Activated CD8-positive, alpha-beta T cell treated with anti-CD3 and anti-CD28 coated beads for 36 hours (primary cell): Measurements from ENCODE around the gene TAS2R31. TPM values are rescaled to one million over a fixed set of nuclear protein-coding genes. Genes with fewer than 3 reads are reported as not detected.

Experiments
- ATAC-seq: fragments of 200-7000 bp; cut with Tn5 transposase; one replicate; pipeline ENCODE4 v1.10.0; 2021; ENCODE audit warnings: mild to moderate bottlenecking, moderate library complexity
- CTCF ChIA-PET: fragments of 350-600 bp; sonication (Branson Sonifier 250); formaldehyde crosslinking; loops from one replicate; lab custom pipeline; 2021; ENCODE audit warnings: antibody characterized with exemption; lab: Charles Lee
- POLR2A ChIA-PET: fragments of 350-600 bp; sonication (Branson Sonifier 250); formaldehyde crosslinking; loops from one replicate; lab custom pipeline; 2021; ENCODE audit warnings: antibody characterized with exemption; lab: Charles Lee
- DNase-seq: peaks from one replicate; pipeline ENCODE4 v3.0.0-alpha.2; 2020
- H3K27ac Mint-ChIP-seq: one replicate; pipeline ENCODE4 v1.8.0; 2021; ENCODE audit warnings: mild to moderate bottlenecking, mixed read lengths
- H3K27me3 Mint-ChIP-seq: one replicate; pipeline ENCODE4 v1.8.0; 2021; ENCODE audit warnings: mixed read lengths
- H3K36me3 Mint-ChIP-seq: one replicate; pipeline ENCODE4 v1.8.0; 2021; ENCODE audit warnings: low read depth, mixed read lengths
- H3K4me1 Mint-ChIP-seq: one replicate; pipeline ENCODE4 v1.8.0; 2021; ENCODE audit warnings: low read depth, mixed read lengths
- H3K4me3 Mint-ChIP-seq: one replicate; pipeline ENCODE4 v1.8.0; 2021; ENCODE audit warnings: mild to moderate bottlenecking, moderate library complexity, mixed read lengths
- H3K9me3 Mint-ChIP-seq: one replicate; pipeline ENCODE4 v1.8.0; 2021; ENCODE audit warnings: mixed read lengths
- CTCF ChIP-seq: fragments of 200-600 bp; IDR thresholded peaks from one replicate; pipeline ENCODE4 v1.8.0; 2022; ENCODE audit warnings: antibody characterized with exemption, mild to moderate bottlenecking
- intact Hi-C: fragments of 100-400 bp; cut with micrococcal nuclease; formaldehyde crosslinking; loops from one replicate; pipeline ENCODE4 v1.10.0; 2022
- total RNA-seq, 2 experiments: library from RNA; stranded (reverse); gene quantifications; one replicate each; pipeline ENCODE4 v1.2.3, GENCODE V29; 2021

The TAS2R31 gene
- total RNA-seq, 2 experiments from 2014 or later: 1.2 to 1.5 TPM

GRCh38 chr12:11026118-11026517 is 5.1 kb downstream of the TAS2R31 start:
- Mint-ChIP-seq H3K36me3 (peaks cover 31% of the 10 kb centered on the region), H3K27ac (no peak overlapping the region), H3K4me3 (no peak overlapping the region), H3K9me3 (peaks cover 5% of the 10 kb centered on the region), H3K27me3 (no peaks in the 10 kb centered on the region), H3K4me1 (no peaks in the 10 kb centered on the region)
- ATAC-seq (no peak), DNase-seq (no peak)
- intact Hi-C loops: no loop called here
- no peak for TF ChIP-seq CTCF
- ChIA-PET POLR2A (no interaction called here), CTCF (interaction anchor here (1.5 kb wide), 1 partner anchor 886 kb away, joined by 3 read pairs; no protein-coding TSS in a partner anchor)

- peaks cover 33% of the 10 kb centered on the region for H3K36me3 Mint-ChIP-seq
- H3K27me3 Mint-ChIP-seq: no peaks in the 10 kb centered on the region
- no peak overlapping the region for H3K27ac Mint-ChIP-seq
- DNase-seq (no peak), ATAC-seq (no peak)
- POLR2A ChIA-PET: no interaction called here
- H3K4me3 Mint-ChIP-seq: no peak overlapping the region
- intact Hi-C loops: no loop called here
- CTCF ChIA-PET: no interaction called here
- H3K4me1 Mint-ChIP-seq: no peaks in the 10 kb centered on the region
- H3K9me3 Mint-ChIP-seq: peaks cover 5% of the 10 kb centered on the region
- TF ChIP-seq CTCF: no peak
These were observed 7.8 kb downstream of the TAS2R31 start for GRCh38 chr12:11023387-11023786.

GRCh38 chr12:11022520-11022919 is 8.7 kb downstream of the TAS2R31 start, which contains the start of gene TAS2R19:
Gene TAS2R19, minus strand, starts transcription at chr12:11022620. Its CDS starts 49 bp downstream, at chr12:11022571.
- Mint-ChIP-seq H3K4me3 (no peak within 1 kb of the TSS), H3K4me1 (no peaks in the 10 kb centered on the region), H3K27ac (no peak within 1 kb of the TSS), H3K36me3 (peaks cover 27% of the 10 kb centered on the region), H3K9me3 (peaks cover 5% of the 10 kb centered on the region), H3K27me3 (no peaks in the 10 kb centered on the region)
- DNase-seq (no peak), ATAC-seq (no peak)
- ChIA-PET POLR2A (no interaction called here), CTCF (no interaction called here)
- no peak for TF ChIP-seq CTCF
- intact Hi-C loops: no loop called here

GRCh38 chr12:11016937-11017336 is 14.3 kb downstream of the TAS2R31 start:
- intact Hi-C loops: no loop called here
- CTCF ChIA-PET: no interaction called here
- H3K27me3 Mint-ChIP-seq: no peaks in the 10 kb centered on the region
- H3K4me1 Mint-ChIP-seq: peaks cover 6% of the 10 kb centered on the region
- POLR2A ChIA-PET: interaction anchor here (0.6 kb wide), 1 partner anchor 80 kb away, joined by 3 read pairs; no protein-coding TSS in a partner anchor
- H3K36me3 Mint-ChIP-seq: peaks cover 12% of the 10 kb centered on the region
- DNase-seq (no peak), ATAC-seq (no peak)
- no peak overlapping the region for H3K4me3 Mint-ChIP-seq
- H3K9me3 Mint-ChIP-seq: no peaks in the 10 kb centered on the region
- no peak overlapping the region for H3K27ac Mint-ChIP-seq
- TF ChIP-seq CTCF: no peak

GRCh38 chr12:11015775-11016430 is 15.3 kb downstream of the TAS2R31 start:
- ATAC-seq (no peak), DNase-seq (no peak)
- H3K9me3 Mint-ChIP-seq: no peaks in the 10 kb centered on the region
- ChIA-PET POLR2A (no interaction called here), CTCF (no interaction called here)
- no peak overlapping the region for H3K4me3 Mint-ChIP-seq
- H3K27me3 Mint-ChIP-seq: no peaks in the 10 kb centered on the region
- H3K27ac Mint-ChIP-seq: no peak overlapping the region
- no peak for TF ChIP-seq CTCF
- intact Hi-C loops: loop anchor here (2.0 kb wide), 1 partner anchor 53 kb away; no protein-coding TSS in a partner anchor
- peaks cover 11% of the 10 kb centered on the region for H3K36me3 Mint-ChIP-seq
- peaks cover 6% of the 10 kb centered on the region for H3K4me1 Mint-ChIP-seq
